Osteocyte (in vitro differentiated cells): Measurements from ENCODE around the gene NRP2. TPM values are rescaled to one million over a fixed set of nuclear protein-coding genes. Genes with fewer than 3 reads are reported as not detected.

Experiments
- DNase-seq: peaks from one replicate; pipeline ENCODE4 v3.0.0; 2021; ENCODE audit warnings: mixed read lengths; ENCODE audit not compliant: unreplicated experiment; ENCODE audit errors: extremely low spot score
- H3K27ac Mint-ChIP-seq: one replicate; pipeline ENCODE4 v1.8.0; 2021; ENCODE audit warnings: mild to moderate bottlenecking, mixed read lengths; ENCODE audit not compliant: unreplicated experiment
- H3K27me3 Mint-ChIP-seq: one replicate; pipeline ENCODE4 v1.8.0; 2021; ENCODE audit warnings: mixed read lengths; ENCODE audit not compliant: unreplicated experiment
- H3K36me3 Mint-ChIP-seq: one replicate; pipeline ENCODE4 v1.8.0; 2021; ENCODE audit warnings: mixed read lengths; ENCODE audit not compliant: unreplicated experiment
- H3K4me1 Mint-ChIP-seq: one replicate; pipeline ENCODE4 v1.8.0; 2021; ENCODE audit warnings: mixed read lengths; ENCODE audit not compliant: unreplicated experiment
- H3K4me3 Mint-ChIP-seq: one replicate; pipeline ENCODE4 v1.8.0; 2021; ENCODE audit warnings: mild to moderate bottlenecking, moderate library complexity, mixed read lengths; ENCODE audit not compliant: unreplicated experiment
- H3K9me3 Mint-ChIP-seq: one replicate; pipeline ENCODE4 v1.8.0; 2021; ENCODE audit warnings: mixed read lengths; ENCODE audit not compliant: unreplicated experiment
- CTCF ChIP-seq: fragments of 200-600 bp; sonication (generic); IDR thresholded peaks from 2 replicates; pipeline ENCODE4 v1.5.0; 2021; ENCODE audit warnings: antibody characterized with exemption, mild to moderate bottlenecking, moderate library complexity
- total RNA-seq: library from RNA; stranded (reverse); gene quantifications from 2 replicates; pipeline ENCODE4 v1.2.1, GENCODE V29; 2021

NRP2 gene
- total RNA-seq, 1 donor from 2014 or later: 52.4 TPM

- no peaks in the 10 kb centered on the region for H3K4me1 Mint-ChIP-seq
- DNase-seq: no peak
- no peak overlapping the region for H3K27ac Mint-ChIP-seq
- no peak overlapping the region for H3K4me3 Mint-ChIP-seq
- H3K9me3 Mint-ChIP-seq: no peaks in the 10 kb centered on the region
- H3K36me3 Mint-ChIP-seq: peaks cover 1% of the 10 kb centered on the region
- H3K27me3 Mint-ChIP-seq: peaks cover 62% of the 10 kb centered on the region
- no peak for TF ChIP-seq CTCF
Measured at GRCh38 chr2:205807229-205807628, 124.9 kb downstream of the NRP2 start.

GRCh38 chr2:205807758-205808157 is 125.5 kb downstream of the NRP2 start:
- peaks cover 60% of the 10 kb centered on the region for H3K27me3 Mint-ChIP-seq
- H3K27ac Mint-ChIP-seq: no peak overlapping the region
- no peak overlapping the region for H3K4me3 Mint-ChIP-seq
- no peak for DNase-seq
- H3K4me1 Mint-ChIP-seq: no peaks in the 10 kb centered on the region
- TF ChIP-seq CTCF: no peak
- peaks cover 1% of the 10 kb centered on the region for H3K36me3 Mint-ChIP-seq
- H3K9me3 Mint-ChIP-seq: no peaks in the 10 kb centered on the region

GRCh38 chr2:205808486-205809121 is 126.3 kb downstream of the NRP2 start:
- peaks cover 51% of the 10 kb centered on the region for H3K27me3 Mint-ChIP-seq
- H3K4me3 Mint-ChIP-seq: no peak overlapping the region
- H3K27ac Mint-ChIP-seq: no peak overlapping the region
- no peak for DNase-seq
- H3K36me3 Mint-ChIP-seq: peaks cover 1% of the 10 kb centered on the region
- H3K4me1 Mint-ChIP-seq: no peaks in the 10 kb centered on the region
- TF ChIP-seq CTCF: no peak
- no peaks in the 10 kb centered on the region for H3K9me3 Mint-ChIP-seq

- no peak for TF ChIP-seq CTCF
- Mint-ChIP-seq H3K4me3 (no peak overlapping the region), H3K27ac (no peak overlapping the region), H3K4me1 (no peaks in the 10 kb centered on the region), H3K9me3 (no peaks in the 10 kb centered on the region), H3K36me3 (peaks cover 1% of the 10 kb centered on the region), H3K27me3 (peaks cover 42% of the 10 kb centered on the region)
- no peak for DNase-seq
Measured at GRCh38 chr2:205811387-205811786, 129.1 kb downstream of the NRP2 start.

GRCh38 chr2:205814039-205814364 is 131.7 kb downstream of the NRP2 start:
- Mint-ChIP-seq H3K4me1 (no peaks in the 10 kb centered on the region), H3K4me3 (no peak overlapping the region), H3K27ac (no peak overlapping the region), H3K36me3 (no peaks in the 10 kb centered on the region), H3K27me3 (peaks cover 39% of the 10 kb centered on the region), H3K9me3 (no peaks in the 10 kb centered on the region)
- no peak for DNase-seq
- TF ChIP-seq CTCF: no peak
